ENCODE results near the gene GALNT17. TPM values are rescaled to one million over a fixed set of nuclear protein-coding genes. Genes with fewer than 3 reads are reported as not detected.
A peak's percentile ranks its signal among the peaks of the same experiment; 100 is the strongest.
"Not testable (repeated sequence)": the region's sequence is repeated elsewhere in the genome, so short reads cannot be mapped to it uniquely, and the experiment has no call there.

The GALNT17 gene
- total RNA-seq, 1 donor from 2014 or later = 20.2 TPM

DNA sequence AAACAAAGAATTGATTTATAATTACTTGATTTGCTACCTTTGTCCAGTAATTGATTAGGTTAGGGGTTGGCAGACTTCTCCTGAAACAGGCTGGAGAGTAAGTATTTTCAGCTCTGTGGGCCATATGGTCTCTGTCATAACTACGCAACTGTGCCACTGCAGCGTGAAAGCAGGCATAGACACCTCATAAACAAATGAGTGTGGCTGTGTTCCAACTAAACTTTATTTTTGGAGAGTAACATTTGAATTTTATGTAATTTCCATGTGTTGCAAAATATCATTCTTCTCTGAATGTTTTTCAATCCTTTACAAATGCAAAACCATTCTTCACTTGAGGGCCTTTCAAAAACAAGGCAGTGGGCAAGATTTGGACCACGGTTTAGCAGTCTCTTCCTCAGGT is 76.9 kb downstream of the GALNT17 start:
- TF ChIP-seq, protein P1, sequence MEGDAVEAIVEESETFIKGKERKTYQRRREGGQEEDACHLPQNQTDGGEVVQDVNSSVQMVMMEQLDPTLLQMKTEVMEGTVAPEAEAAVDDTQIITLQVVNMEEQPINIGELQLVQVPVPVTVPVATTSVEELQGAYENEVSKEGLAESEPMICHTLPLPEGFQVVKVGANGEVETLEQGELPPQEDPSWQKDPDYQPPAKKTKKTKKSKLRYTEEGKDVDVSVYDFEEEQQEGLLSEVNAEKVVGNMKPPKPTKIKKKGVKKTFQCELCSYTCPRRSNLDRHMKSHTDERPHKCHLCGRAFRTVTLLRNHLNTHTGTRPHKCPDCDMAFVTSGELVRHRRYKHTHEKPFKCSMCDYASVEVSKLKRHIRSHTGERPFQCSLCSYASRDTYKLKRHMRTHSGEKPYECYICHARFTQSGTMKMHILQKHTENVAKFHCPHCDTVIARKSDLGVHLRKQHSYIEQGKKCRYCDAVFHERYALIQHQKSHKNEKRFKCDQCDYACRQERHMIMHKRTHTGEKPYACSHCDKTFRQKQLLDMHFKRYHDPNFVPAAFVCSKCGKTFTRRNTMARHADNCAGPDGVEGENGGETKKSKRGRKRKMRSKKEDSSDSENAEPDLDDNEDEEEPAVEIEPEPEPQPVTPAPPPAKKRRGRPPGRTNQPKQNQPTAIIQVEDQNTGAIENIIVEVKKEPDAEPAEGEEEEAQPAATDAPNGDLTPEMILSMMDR (conservative IDR thresholded peaks at IDR 0.05) = no peak
- Mint-ChIP-seq H3K27me3 (no peaks in the 10 kb centered on the region), H3K36me3 (peaks cover 4% of the 10 kb centered on the region), H3K4me1 (ENCODE audit: unreplicated experiment) (peaks cover 10% of the 10 kb centered on the region), H3K27ac (no peak overlapping the region), H3K4me3 (no peak overlapping the region), H3K9me3 (peaks cover 5% of the 10 kb centered on the region)
- no peak for DNase-seq (ENCODE audit: extremely low spot score, unreplicated experiment)

DNA sequence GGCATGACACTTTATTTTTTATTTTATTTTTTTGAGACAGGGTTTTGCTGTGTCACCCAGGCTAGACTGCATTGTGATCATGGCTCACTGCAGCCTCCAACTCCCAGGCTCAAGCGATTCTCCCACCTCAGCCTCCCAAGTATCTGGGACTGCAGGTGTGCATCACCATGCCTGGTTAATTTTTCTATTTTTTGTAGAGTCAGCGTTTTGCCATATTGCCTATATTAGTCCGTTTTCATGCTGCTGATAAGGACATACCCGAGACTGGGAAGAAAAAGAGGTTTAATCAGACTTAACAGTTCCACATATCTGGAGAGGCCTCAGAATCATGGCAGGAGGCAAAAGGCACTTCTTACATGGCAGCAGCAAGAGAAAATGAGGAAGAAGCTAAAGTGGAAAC is 77.5 kb downstream of the GALNT17 start:
- H3K4me1 Mint-ChIP-seq (ENCODE audit: unreplicated experiment) = peaks cover 10% of the 10 kb centered on the region
- H3K27ac Mint-ChIP-seq = not testable (repeated sequence)

DNA sequence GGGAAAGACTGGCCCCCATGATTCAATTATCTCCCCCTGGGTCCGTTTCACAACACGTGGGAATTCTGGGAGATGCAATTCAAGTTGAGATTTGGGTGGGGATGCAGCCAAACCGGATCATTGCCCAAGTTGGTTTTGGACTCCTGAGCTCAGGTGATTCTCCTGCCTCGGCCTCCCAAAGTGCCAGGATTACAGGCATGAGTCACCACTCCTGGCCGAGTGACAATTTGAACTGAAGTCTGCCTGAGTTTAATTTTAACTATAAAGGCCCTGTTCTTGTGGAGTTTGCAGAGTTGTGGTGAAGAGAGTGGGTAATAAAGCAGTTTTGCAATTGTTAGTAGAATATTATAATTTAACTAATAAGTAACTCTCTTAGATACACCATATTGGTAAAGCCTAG is 78.3 kb downstream of the GALNT17 start:
- Mint-ChIP-seq H3K4me3 (no peak overlapping the region), H3K9me3 (no peaks in the 10 kb centered on the region), H3K4me1 (ENCODE audit: unreplicated experiment) (peaks cover 10% of the 10 kb centered on the region), H3K36me3 (no peaks in the 10 kb centered on the region), H3K27ac (no peak overlapping the region), H3K27me3 (no peaks in the 10 kb centered on the region)
- TF ChIP-seq, protein P1 (conservative IDR thresholded peaks at IDR 0.05) = no peak
- no peak for DNase-seq (ENCODE audit: extremely low spot score, unreplicated experiment)

More for the DNA sequence above, 77.5 kb downstream of the GALNT17 start:
- not testable (repeated sequence) for H3K27me3 Mint-ChIP-seq; H3K9me3 Mint-ChIP-seq; H3K4me3 Mint-ChIP-seq; H3K36me3 Mint-ChIP-seq; DNase-seq (ENCODE audit: extremely low spot score, unreplicated experiment)

DNA sequence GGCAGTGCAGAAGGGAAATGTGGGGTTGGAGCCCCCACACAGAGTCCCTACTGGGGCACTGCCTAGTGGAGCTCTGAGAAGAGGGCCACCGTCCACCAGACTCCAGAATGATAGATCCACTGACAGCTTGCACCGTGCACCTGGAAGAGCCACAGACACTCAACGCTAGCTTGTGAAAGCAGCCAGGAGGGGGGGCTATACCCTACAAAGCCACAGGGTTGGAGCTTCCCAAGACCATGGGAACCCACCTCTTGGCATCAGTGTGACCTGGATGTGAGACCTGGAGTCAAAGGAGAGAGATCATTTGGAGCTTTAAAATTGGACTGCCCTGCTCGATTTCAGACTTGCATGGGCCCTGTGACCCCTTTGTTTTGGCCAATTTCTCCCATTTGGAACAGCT is 80.5 kb downstream of the GALNT17 start:
- not testable (repeated sequence) for DNase-seq (ENCODE audit: extremely low spot score, unreplicated experiment); H3K27me3 Mint-ChIP-seq; H3K4me1 Mint-ChIP-seq (ENCODE audit: unreplicated experiment); H3K4me3 Mint-ChIP-seq; H3K27ac Mint-ChIP-seq; H3K9me3 Mint-ChIP-seq; H3K36me3 Mint-ChIP-seq

DNA sequence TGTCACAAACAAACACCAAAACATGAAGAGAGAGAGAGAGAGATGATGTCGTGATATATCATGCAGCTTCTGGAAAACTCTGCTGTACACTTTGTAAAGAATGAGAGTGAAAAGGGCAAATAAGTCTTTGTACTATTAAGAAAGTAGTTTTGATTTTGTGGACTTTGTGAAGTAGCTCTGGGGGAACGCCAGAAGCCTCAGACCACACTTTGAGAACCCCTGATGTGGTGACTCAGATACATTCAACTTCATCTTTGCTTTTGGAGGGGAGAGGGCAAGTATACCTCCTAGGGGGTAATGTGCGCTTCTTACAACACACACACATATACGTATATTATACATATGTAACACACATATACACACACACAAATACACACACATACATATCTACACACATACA is 84.3 kb downstream of the GALNT17 start:
- Mint-ChIP-seq H3K9me3 (peaks cover 12% of the 10 kb centered on the region), H3K4me1 (ENCODE audit: unreplicated experiment) (peaks cover 4% of the 10 kb centered on the region), H3K4me3 (no peak overlapping the region), H3K27ac (no peak overlapping the region), H3K36me3 (peaks cover 3% of the 10 kb centered on the region), H3K27me3 (no peaks in the 10 kb centered on the region)
- TF ChIP-seq, protein P1 (conservative IDR thresholded peaks at IDR 0.05) = no peak
- no peak for DNase-seq (ENCODE audit: extremely low spot score, unreplicated experiment)

DNA sequence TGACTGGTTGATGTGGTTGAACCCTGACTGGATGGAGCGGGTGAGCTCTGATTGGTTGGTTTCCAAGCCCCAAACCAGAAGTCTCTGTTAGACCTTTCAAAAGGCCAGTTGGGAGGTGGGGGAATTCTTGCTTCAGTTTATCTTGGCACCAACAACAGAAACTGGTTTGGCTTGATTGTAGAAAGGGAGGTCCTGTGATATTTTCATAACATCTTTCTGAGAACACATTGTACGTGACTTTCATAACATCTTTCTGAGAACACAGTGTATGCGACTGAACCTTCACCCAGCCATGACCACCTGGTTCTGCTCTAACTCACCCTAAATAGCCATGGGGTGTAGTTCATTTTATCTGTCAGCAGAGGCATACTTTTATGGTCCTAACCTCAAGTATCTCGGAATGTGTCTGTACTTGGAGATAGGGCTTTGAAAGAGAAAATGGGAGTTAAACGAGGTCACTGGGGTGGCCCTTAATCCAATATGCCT is 88.3 kb downstream of the GALNT17 start:
- peak overlapping the region; percentile 89 for H3K27ac Mint-ChIP-seq
- peaks cover 4% of the 10 kb centered on the region for H3K4me1 Mint-ChIP-seq (ENCODE audit: unreplicated experiment)
- peaks cover 16% of the 10 kb centered on the region for H3K9me3 Mint-ChIP-seq
- no peak for DNase-seq (ENCODE audit: extremely low spot score, unreplicated experiment)
- TF ChIP-seq, protein P1 (conservative IDR thresholded peaks at IDR 0.05) = peak; percentile 37
- peaks cover 6% of the 10 kb centered on the region for H3K36me3 Mint-ChIP-seq
- H3K27me3 Mint-ChIP-seq = no peaks in the 10 kb centered on the region
- peak overlapping the region; percentile 61 for H3K4me3 Mint-ChIP-seq

DNA sequence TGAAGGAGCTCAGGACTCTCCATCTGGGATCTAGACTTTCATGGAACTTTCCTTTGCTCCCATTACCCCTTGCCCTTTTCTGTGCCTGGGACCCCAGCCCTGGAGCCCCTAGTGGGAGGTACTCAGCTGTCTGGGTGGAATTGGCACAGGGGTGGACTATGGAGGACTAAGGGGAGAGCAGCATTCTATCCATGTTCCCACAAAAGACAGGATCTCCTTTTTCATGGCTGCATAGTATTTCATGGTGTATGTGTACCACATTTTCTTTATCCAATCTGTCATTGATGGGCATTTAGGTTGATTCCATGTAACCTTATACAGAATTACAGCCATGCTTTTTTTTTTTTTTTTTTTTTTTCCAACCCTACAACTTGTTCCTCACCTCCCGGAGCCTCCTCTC is 89.1 kb downstream of the GALNT17 start:
- Mint-ChIP-seq H3K36me3 (peaks cover 6% of the 10 kb centered on the region), H3K27ac (no peak overlapping the region), H3K4me3 (no peak overlapping the region), H3K27me3 (no peaks in the 10 kb centered on the region), H3K9me3 (peaks cover 16% of the 10 kb centered on the region), H3K4me1 (ENCODE audit: unreplicated experiment) (peaks cover 4% of the 10 kb centered on the region)
- DNase-seq (ENCODE audit: extremely low spot score, unreplicated experiment) = no peak
- TF ChIP-seq, protein P1 (conservative IDR thresholded peaks at IDR 0.05) = no peak
